ENCODE results near the gene ZFAND3.

ZFAND3 gene

GRCh38 chr6:38198219-38198618 lies 378.7 kb downstream of the ZFAND3 start:
- TF ChIP-seq CTCF (IDR thresholded peaks at IDR 0.05; ENCODE audit: low read depth, low read length) = 0 out of 2 replicates have a peak, but pooled peaks have one; percentile 5
- no peaks in the 10 kb centered on the region for H3K9me3 ChIP-seq (ENCODE audit: severe bottlenecking)
- no peak for DNase-seq

More at GRCh38 chr6:38198219-38198618, 378.7 kb downstream of the ZFAND3 start:
- H3K27ac ChIP-seq = no peak overlapping the region
- H3K27me3 ChIP-seq (ENCODE audit: insufficient read depth, low read depth, severe bottlenecking) = no peaks in the 10 kb centered on the region
- no peak overlapping the region for H3K4me3 ChIP-seq (ENCODE audit: low read depth, low read length)
- no peaks in the 10 kb centered on the region for H3K36me3 ChIP-seq

Data from WERI-Rb-1 (cell line).